ENCODE results near the gene KRT37.

Gene KRT37

DNA sequence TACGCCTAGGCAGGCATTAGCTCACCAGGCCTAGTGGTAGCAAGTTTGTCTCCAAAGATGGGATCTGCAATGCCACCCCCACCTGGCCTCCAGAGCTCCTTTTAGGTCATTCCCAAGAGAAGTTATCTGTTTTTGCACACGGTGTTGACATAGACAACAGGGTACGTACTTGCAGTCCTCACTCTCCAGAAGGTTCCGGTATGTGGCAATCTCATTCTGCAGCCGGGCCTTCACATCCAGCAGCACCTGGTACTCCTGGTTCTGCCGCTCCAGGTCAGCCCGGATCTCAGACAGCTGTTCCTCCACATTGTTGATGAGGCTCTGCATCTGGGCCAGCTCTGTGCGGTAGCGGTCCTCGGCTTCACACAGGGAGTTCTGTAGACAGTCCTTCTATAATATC is 17.2 kb downstream of the KRT37 start:
- TF ChIP-seq, protein P1, sequence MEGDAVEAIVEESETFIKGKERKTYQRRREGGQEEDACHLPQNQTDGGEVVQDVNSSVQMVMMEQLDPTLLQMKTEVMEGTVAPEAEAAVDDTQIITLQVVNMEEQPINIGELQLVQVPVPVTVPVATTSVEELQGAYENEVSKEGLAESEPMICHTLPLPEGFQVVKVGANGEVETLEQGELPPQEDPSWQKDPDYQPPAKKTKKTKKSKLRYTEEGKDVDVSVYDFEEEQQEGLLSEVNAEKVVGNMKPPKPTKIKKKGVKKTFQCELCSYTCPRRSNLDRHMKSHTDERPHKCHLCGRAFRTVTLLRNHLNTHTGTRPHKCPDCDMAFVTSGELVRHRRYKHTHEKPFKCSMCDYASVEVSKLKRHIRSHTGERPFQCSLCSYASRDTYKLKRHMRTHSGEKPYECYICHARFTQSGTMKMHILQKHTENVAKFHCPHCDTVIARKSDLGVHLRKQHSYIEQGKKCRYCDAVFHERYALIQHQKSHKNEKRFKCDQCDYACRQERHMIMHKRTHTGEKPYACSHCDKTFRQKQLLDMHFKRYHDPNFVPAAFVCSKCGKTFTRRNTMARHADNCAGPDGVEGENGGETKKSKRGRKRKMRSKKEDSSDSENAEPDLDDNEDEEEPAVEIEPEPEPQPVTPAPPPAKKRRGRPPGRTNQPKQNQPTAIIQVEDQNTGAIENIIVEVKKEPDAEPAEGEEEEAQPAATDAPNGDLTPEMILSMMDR (conservative IDR thresholded peaks at IDR 0.05): no peak
- H3K27ac ChIP-seq: no peak overlapping the region

DNA sequence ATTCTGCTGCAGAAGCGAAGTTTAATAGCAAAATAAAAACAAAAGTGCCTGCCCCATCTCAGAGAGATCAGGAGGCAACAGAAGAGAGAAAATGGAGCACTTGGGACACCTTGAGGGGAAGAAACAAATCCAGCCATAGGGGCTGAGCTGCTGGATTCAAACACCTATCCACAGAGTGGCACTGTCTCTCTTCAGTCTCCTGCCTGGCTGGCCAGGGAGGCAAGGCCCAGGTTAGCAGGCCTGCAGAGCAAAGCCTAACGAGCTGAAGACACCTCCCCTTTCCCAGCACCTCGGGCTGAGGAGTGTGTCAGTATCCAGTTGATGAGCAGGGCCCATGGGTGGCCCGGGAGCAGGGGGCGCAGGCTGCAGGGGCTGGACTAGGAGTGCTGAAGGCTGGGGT is 18.2 kb downstream of the KRT37 start:
- TF ChIP-seq, protein P1 (conservative IDR thresholded peaks at IDR 0.05): no peak; the same call in 1 of the 2 replicates
- H3K27ac ChIP-seq: no peak overlapping the region

DNA sequence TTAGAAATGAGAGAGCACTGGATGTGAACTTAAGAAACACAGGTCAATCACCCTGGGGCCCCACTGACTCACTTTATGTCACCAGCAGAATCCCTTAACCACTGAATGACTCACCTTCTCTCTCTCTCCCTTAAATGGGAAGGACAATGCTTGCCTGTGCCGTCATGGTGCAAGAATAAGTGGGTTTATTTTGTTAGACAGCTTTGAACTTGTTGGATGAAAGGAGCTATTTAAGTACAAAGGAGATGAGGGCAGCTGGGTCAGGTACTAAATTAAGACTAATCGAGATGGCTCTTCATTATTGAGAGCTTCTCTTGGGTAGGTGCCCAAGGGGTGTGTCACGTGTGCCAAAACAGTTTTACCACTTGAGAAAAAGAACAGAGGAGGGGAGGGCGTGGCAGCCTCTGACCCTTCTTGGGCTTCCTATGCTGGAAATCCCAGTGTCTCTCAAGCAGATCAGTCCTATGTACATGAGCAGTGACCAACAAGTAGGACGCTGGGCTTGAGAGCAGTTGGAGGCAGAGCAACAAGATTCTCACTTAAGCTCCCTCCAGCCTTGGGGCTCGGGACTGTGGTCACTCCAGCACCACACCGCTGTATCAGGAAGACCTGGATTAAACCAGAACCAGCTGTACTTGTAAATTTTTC is 20.2 kb downstream of the KRT37 start:
- H3K27ac ChIP-seq: no peak overlapping the region
- TF ChIP-seq, protein P1 (conservative IDR thresholded peaks at IDR 0.05): no peak

GRCh38 chr17:41403404-41404023 is 20.9 kb downstream of the KRT37 start:
- TF ChIP-seq, protein P1 (conservative IDR thresholded peaks at IDR 0.05): no peak
- H3K27ac ChIP-seq: no peak overlapping the region

DNA sequence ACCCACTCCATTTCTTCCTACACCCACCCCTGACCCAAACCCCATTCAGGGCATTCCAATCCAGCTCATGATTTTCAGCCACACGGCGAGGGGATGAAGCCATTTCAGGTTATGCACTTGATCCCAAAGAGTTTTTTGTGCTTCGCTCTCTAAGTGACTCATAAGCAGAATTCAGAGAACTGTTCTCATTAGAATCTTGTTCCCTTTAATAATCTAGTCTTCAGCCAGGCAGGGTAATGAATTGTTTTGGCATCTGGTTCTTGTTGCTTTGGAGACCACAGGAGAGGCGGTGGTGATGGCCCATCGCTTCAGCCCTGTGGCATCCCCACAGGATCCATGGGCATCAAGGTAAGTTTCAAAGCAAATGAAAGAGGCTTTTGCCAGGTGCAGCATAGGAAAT is 22.2 kb downstream of the KRT37 start:
- TF ChIP-seq, protein P1 (conservative IDR thresholded peaks at IDR 0.05): no peak
- no peak overlapping the region for H3K27ac ChIP-seq

DNA sequence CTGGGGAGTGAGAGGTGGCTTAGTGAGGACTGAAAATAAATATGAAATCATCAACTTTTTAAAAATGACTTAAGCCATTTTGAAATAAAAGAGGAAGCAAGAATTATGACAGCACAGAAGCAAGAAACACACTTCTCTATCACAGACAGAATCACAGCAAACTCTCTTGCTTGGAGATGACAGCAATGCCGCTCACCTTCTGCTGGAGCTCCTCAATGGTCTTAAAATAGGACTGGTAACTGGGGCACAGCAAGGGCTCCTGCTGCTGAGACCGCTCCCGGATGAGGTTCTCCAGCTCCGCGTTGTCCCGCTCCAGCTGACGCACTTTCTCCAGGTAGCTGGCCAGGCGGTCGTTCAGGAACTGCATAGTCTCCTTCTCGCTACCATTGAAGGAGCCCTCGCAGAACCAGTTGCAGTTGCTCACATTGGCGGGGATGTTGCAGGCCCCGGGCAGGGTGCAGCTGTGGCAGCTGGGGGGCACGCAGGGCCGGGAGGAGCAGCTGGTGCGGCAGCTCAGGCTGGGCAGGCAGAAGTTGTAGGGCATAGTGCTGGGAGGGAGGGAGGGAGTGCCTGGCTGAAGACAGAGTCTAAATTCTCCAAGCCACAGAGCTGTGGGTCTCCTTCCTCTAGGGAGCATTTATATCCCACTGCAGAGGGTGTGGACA is 27.3 kb downstream of the KRT37 start, which contains the start of gene KRT31:
TSS of gene KRT31 (minus strand) at position 613 of the 665 bp plus-strand sequence. CDS start at position 544, 69 bp downstream.
- H3K27ac ChIP-seq: no peak within 1 kb of the TSS
- TF ChIP-seq, protein P1 (conservative IDR thresholded peaks at IDR 0.05): no peak

GRCh38 chr17:41396340-41396739 is 28.0 kb downstream of the KRT37 start:
- no peak overlapping the region for H3K27ac ChIP-seq
- TF ChIP-seq, protein P1 (conservative IDR thresholded peaks at IDR 0.05): no peak

Measured in VCaP (cell line).